Measurements from ENCODE around the gene NT5C1B.

The NT5C1B gene

GRCh38 chr2:18550433-18550832 lies 38.9 kb downstream of the NT5C1B start:
- no peak for DNase-seq

- no peak for DNase-seq
Measured at GRCh38 chr2:18549083-18549482, 40.3 kb downstream of the NT5C1B start.

GRCh38 chr2:18548621-18549020 lies 40.7 kb downstream of the NT5C1B start:
- no peak for DNase-seq

GRCh38 chr2:18546567-18546966 lies 42.8 kb downstream of the NT5C1B start:
- DNase-seq = no peak

- peak; percentile 89 for DNase-seq
Measured at GRCh38 chr2:18545384-18545783, 44.0 kb downstream of the NT5C1B start.

GRCh38 chr2:18544171-18544570 lies 45.2 kb downstream of the NT5C1B start:
- DNase-seq = peak; percentile 40

- DNase-seq = no peak
Measured at GRCh38 chr2:18540872-18541271, 48.5 kb downstream of the NT5C1B start.

GRCh38 chr2:18536697-18537096 lies 52.7 kb downstream of the NT5C1B start:
- DNase-seq = no peak

GRCh38 chr2:18536100-18536499 lies 53.3 kb downstream of the NT5C1B start:
- peak; percentile 21 for DNase-seq

- no peak for DNase-seq
Measured at GRCh38 chr2:18531194-18531593, 58.2 kb downstream of the NT5C1B start.

GRCh38 chr2:18527822-18528221 lies 61.5 kb downstream of the NT5C1B start:
- DNase-seq = no peak

- DNase-seq = no peak
Measured at GRCh38 chr2:18527326-18527725, 62.0 kb downstream of the NT5C1B start.

- no peak for DNase-seq
Measured at GRCh38 chr2:18526429-18526828, 62.9 kb downstream of the NT5C1B start.

- no peak for DNase-seq
Measured at GRCh38 chr2:18525852-18526251, 63.5 kb downstream of the NT5C1B start.

- no peak for DNase-seq
Measured at GRCh38 chr2:18525236-18525635, 64.1 kb downstream of the NT5C1B start.

GRCh38 chr2:18522484-18523146 lies 66.8 kb downstream of the NT5C1B start:
- no peak for DNase-seq

- peak; percentile 76 for DNase-seq
Measured at GRCh38 chr2:18520451-18521425, 68.6 kb downstream of the NT5C1B start.

GRCh38 chr2:18519914-18520450 lies 69.4 kb downstream of the NT5C1B start:
- no peak for DNase-seq

GRCh38 chr2:18518116-18519111 lies 71.0 kb downstream of the NT5C1B start:
- peak; percentile 66 for DNase-seq

GRCh38 chr2:18517386-18517785 lies 72.0 kb downstream of the NT5C1B start:
- no peak for DNase-seq

GRCh38 chr2:18516112-18516511 lies 73.3 kb downstream of the NT5C1B start:
- peak; percentile 23 for DNase-seq

Measured in HCEC 1CT (cell line).